Activated naive CD4-positive, alpha-beta T cell treated with anti-CD3 and anti-CD28 coated beads, Interleukin-2, amount 50 U/mL, for 72 hours (primary cell): Measurements from ENCODE around the gene STAT6. TPM values are rescaled to one million over a fixed set of nuclear protein-coding genes. Genes with fewer than 3 reads are reported as not detected.

ENCODE experiments used
- ATAC-seq, 2 donors: fragments of 150-1000 bp; cut with Tn5 transposase; 2 replicates each; pipeline ENCODE4 v1.10.0; 2021; ENCODE audit warnings: mild to moderate bottlenecking in 2 of 2, moderate library complexity in 2 of 2
- DNase-seq, 2 donors: peaks; one replicate each; pipeline ENCODE4 v3.0.0; 2021 to 2022; ENCODE audit warnings: low spot score in 2 of 2
- H3K27ac Mint-ChIP-seq, 2 donors: one replicate each; pipeline ENCODE4 v1.8.0; 2022; ENCODE audit warnings: mild to moderate bottlenecking in 2 of 2, mixed read lengths in 2 of 2
- H3K36me3 Mint-ChIP-seq, 2 donors: one replicate each; pipeline ENCODE4 v1.8.0; 2022; ENCODE audit warnings: mixed read lengths in 2 of 2
- H3K9me3 Mint-ChIP-seq, 2 donors: one replicate each; pipeline ENCODE4 v1.8.0; 2022; ENCODE audit warnings: mixed read lengths in 2 of 2
- total RNA-seq, 2 donors: library from RNA; stranded (reverse); gene quantifications; one replicate each; pipeline ENCODE4 v1.2.3, GENCODE V29; 2022

The STAT6 gene
- total RNA-seq, 2 donors from 2014 or later: 213 to 283 TPM

DNA sequence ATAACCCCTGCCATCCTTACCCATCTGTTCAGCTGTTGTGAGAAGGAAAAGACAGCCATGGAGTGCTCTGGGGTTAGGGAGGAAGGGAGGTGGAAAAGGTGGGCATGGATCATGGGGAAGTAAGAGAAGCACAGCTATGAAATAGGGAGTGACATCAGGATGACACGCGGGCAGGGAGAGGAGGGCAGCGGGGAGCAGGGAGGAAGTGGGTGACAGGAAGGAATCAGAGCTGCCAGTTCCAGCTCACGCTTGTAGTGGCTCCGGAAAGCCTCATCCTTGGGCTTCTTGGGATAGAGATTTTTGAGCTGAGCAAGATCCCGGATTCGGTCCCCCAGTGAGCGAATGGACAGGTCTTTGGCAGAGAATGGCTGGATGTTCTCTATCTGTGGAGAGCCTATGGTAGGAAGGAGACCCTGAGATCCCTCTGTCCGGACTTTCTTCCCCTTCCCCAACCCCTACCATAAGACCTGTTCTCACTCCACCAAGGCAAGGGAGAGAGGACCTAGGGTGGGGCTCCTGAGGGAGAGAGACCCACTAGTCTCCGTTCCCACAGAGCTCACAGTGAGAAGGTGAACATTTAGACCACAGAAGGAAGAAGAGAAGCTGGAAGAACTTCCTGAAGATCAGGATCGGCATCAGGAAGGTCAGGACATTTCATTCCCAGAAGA, 12.0 kb downstream of the STAT6 start:
- DNase-seq (no peak), ATAC-seq (no peak)
- H3K27ac Mint-ChIP-seq: peak overlapping the region; percentile 81 to 91
- H3K36me3 Mint-ChIP-seq: peaks cover 24 to 27% of the 10 kb centered on the region in 2 donors
- H3K9me3 Mint-ChIP-seq: no peaks in the 10 kb centered on the region

DNA sequence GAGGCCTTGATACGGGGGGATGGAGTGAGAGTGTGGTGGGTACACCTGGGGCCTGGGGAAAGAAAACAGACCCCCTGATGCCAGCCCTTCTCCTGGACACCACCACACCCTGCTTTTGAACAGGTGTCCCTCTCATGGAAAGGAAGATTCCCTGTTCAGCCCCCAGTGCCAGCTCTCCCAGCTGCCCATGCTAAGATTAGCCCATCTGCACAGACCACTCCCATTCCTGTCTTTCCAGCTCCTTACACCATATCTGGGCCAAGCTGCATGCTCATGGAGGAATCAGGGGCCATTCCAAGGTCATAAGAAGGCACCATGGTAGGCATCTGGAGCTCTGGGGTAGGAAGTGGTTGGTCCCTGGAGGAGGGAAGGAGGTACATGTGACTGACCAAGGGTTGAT, 12.6 kb downstream of the STAT6 start:
- Mint-ChIP-seq H3K36me3 (peaks cover 21 to 24% of the 10 kb centered on the region in 2 donors), H3K27ac (peak overlapping the region; percentile 81 to 91), H3K9me3 (no peaks in the 10 kb centered on the region)
- ATAC-seq: no peak
- DNase-seq: no peak

DNA sequence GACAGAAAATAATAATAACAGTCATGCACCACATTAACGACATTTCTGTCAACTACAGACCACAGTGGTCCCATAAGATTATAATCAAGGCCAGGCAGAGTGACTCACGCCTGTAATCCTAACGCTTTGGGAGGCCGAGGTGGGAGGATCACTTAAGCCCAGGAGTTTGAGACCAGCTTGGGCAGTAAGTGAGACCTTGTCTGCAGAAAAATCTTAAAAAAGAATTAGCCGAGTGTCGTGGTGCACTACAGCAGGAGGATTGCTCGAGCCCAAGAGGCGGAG, 13.7 kb downstream of the STAT6 start:
- peaks cover 17 to 24% of the 10 kb centered on the region in 2 donors for H3K36me3 Mint-ChIP-seq
- peak overlapping the region in 1 of 2 donors; percentile 91 for H3K27ac Mint-ChIP-seq
- DNase-seq: no peak
- H3K9me3 Mint-ChIP-seq: no peaks in the 10 kb centered on the region
- no peak for ATAC-seq

DNA sequence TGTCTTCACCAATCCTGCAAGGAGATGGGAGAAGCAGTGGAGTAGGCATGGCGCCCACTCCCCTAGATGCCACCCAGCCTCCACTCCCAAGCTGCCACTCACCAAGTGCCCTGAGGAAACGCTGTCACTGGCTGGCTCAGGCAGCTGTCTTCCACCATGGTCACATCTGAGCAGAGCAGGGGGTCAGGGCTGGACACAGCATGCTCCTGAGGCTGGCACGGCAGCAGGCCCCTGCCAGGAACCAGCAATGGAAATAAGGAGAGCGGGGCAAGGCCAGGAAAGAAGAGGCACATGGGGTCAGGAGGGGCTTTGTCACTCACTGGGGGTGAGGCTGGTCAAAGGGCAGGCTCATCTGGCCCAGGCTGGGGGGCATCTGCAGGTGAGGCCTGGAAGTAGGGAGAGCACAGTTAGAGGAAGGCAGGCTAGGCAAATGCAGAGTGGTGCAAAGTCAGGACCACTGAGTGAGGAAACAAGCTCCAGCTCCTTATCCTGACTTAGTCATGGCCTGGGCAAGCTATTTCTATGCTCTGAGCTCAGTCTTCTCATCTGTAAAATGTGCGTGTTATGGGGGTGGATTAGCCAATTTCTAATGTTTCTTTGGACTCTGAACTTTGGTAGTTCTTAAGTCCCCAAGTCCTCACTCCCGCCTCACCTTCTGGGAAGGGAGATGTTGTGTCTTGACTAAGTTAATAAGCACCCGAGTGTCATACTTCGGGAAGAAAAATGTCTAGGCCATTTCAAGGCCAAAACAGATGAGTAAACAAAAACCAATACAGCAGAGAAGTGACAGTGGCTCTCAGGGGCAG, 14.2 kb downstream of the STAT6 start:
- Mint-ChIP-seq H3K27ac (peak overlapping the region; percentile 91 to 96), H3K36me3 (peaks cover 17 to 24% of the 10 kb centered on the region in 2 donors), H3K9me3 (no peaks in the 10 kb centered on the region)
- no peak for DNase-seq
- no peak for ATAC-seq

DNA sequence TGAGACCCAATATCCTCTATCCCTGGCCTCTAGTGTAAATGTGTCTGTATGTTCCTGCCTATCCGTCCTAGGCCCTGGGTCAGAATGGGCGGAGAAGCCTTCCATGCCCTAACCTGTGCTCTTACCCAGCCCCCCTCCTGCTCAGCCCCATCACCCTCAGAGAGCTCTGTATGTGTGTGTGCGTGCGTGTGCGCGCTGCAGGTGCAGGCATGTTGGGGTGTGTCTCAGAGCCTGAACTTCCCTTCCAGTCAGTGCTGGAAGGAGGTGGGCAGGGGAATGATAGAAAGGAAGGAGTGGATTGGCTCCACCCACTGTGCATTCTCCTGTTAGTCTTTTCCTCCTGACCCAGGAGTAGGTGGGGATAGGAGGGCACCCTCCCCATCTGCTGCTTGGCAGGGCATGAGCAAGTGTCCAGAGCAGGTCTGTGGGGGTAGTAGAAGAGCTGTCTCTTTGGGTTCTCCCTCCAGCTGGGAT, 15.0 kb downstream of the STAT6 start:
- no peak for DNase-seq
- ATAC-seq: no peak
- Mint-ChIP-seq H3K9me3 (no peaks in the 10 kb centered on the region), H3K36me3 (peaks cover 18 to 24% of the 10 kb centered on the region in 2 donors), H3K27ac (peak overlapping the region in 1 of 2 donors; percentile 91)

DNA sequence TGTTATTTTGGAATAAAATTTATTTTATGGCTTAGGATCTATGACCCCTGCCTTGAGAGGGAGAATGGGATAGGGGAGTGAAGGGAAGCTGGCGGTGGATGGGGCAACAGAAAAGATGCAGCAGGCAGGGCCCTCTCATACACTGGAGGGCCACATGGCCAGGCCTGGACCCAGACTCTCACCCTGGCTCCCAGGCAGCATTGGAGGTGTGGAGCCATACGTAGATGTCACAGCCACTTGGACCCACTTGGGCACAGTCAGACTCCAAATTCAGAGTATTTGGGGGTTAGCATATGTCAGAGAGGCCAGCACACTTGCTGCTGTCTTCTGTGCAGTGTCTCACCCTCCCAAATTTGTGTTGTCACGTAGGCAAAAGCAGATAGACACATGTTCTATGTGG, 15.7 kb downstream of the STAT6 start:
- Mint-ChIP-seq H3K36me3 (peaks cover 23 to 25% of the 10 kb centered on the region in 2 donors), H3K9me3 (no peaks in the 10 kb centered on the region), H3K27ac (peak overlapping the region; percentile 90 to 91)
- ATAC-seq (no peak), DNase-seq (no peak)

DNA sequence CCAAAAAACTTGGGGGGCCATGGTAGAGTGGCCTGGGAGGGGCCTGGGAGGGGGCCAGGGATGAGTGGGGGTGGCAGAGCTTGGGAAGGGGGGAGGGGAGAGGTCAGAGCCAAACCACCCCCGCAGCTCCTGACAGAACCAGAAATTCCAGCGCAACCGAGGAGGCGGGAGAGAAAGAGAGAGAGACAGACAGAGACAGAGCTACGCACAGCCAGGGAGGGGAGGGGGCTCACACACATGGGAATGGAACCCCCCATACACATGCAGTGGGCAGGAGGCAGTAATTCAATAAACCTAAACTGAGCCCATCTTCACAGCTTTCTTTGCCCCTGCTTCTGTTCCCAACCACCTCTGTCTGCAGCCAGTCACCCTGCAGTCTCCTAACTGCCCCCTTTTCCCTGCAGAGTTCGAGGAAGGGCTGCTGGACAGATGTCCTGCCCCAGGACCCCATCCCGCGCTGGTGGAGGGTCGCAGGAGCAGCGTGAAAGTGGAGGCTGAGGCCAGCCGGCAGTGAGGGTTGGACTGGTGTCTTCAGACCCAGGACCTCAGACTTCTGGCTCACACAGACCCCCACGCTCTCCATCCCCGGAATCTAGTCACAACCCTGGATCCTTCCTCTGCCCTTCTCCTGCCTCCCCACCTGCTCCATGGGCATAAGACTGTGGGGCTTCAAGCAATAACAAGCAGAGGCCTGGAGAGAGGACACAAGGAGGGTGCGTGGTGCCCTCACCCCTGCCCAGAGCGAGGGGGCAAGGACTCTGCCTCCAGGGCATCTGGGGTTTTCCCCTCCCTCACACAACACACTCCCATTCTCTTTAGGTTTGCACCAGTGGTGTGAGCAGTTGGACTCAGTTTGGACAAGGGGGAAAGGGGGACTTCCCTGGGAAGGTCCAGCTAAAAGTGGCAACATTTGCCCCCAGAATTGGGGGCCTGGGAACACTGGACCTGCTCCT, 16.7 kb downstream of the STAT6 start:
- Mint-ChIP-seq H3K27ac (peak overlapping the region; percentile 90 to 91), H3K36me3 (peaks cover 20 to 31% of the 10 kb centered on the region in 2 donors), H3K9me3 (no peaks in the 10 kb centered on the region)
- DNase-seq (no peak), ATAC-seq (no peak)

DNA sequence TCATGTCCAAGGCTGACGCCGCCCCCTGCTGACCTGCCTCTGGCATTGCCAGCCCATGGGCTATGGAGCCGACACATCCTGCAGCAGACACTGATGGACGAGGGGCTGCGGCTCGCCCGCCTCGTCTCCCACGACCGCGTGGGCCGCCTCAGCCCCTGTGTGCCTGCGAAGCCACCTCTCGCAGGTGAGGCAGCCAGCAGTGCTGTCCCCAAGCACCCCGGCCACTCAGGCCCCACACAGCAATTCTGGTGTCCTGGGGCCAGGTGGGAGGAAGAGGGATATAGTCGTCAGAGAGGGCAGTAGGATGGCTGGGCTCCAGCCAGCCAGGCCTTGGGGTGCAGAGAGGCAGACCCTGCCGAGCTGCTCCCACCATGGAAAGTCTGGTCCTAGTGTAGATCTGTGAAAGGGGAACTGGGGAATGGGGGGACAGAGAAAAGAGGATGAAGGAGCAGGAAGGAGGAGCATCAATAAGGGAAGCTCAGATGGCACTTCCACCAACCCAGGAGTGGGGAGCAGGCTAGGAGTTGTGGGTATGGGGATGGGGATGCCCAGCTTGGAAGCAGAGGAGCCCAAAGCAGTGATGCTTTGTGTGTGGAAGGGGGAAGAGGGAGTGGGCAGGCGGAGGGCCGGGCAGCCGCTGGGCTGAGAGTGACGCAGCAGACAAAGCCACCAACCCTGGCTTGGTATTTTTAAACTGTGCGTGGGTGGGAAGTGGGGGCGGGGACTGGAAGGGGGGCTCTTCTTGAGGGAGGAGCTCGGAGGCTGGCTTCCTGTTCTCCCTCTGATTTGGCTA, 17.6 kb downstream of the STAT6 start:
- peak in 1 of 2 donors; percentile 71 for DNase-seq
- ATAC-seq: peak; percentile 39 to 42

DNA sequence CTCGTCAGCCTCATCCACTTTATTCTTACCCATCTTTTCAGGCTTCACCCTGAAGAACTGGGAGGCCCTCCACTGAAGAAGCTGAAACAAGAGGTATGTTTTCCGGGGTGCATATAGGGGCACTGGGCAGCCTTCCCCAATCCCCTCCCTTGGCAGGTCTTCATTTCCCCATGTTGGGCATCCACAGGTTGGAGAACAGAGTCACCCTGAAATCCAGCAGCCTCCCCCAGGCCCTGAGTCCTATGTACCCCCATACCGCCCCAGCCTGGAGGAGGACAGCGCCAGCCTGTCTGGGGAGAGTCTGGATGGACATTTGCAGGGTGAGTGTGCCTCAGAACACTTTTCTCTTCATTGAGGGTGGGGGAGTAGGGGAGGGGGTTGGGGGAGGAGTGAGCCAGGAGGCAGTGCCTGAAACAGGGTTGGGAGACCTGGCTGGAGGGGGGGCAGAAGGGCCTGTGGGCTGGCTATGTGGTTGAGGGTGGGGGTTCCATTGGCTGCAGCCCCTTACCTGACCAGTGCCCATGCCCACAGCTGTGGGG, 18.2 kb downstream of the STAT6 start:
- ATAC-seq (no peak), DNase-seq (no peak)
- H3K36me3 Mint-ChIP-seq: peaks cover 19 to 26% of the 10 kb centered on the region in 2 donors
- H3K27ac Mint-ChIP-seq: peak overlapping the region; percentile 76 to 91
- no peaks in the 10 kb centered on the region for H3K9me3 Mint-ChIP-seq

More for the DNA sequence above, 17.6 kb downstream of the STAT6 start:
- Mint-ChIP-seq H3K27ac (peak overlapping the region; percentile 76 to 91), H3K36me3 (peaks cover 19 to 26% of the 10 kb centered on the region in 2 donors), H3K9me3 (no peaks in the 10 kb centered on the region)

DNA sequence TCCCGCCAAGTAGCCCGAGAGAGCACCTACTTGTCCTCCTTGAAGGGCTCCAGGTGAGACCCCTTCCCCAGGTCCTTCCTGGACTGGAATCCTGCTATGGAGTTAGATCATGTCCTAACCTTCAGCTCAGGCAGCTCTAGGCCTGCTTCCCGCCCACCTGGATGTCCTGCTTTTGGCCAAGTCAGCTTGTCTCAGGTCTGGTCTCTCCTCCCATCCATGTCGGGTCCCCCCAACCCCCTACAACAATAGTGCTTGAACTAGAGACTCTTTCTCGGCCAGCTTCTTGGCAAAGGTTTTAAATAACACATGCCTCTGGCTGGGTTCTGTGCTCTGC, 18.7 kb downstream of the STAT6 start:
- peaks cover 19 to 26% of the 10 kb centered on the region in 2 donors for H3K36me3 Mint-ChIP-seq
- no peak for DNase-seq
- no peak for ATAC-seq
- H3K9me3 Mint-ChIP-seq: no peaks in the 10 kb centered on the region
- H3K27ac Mint-ChIP-seq: peak overlapping the region; percentile 58 to 91

DNA sequence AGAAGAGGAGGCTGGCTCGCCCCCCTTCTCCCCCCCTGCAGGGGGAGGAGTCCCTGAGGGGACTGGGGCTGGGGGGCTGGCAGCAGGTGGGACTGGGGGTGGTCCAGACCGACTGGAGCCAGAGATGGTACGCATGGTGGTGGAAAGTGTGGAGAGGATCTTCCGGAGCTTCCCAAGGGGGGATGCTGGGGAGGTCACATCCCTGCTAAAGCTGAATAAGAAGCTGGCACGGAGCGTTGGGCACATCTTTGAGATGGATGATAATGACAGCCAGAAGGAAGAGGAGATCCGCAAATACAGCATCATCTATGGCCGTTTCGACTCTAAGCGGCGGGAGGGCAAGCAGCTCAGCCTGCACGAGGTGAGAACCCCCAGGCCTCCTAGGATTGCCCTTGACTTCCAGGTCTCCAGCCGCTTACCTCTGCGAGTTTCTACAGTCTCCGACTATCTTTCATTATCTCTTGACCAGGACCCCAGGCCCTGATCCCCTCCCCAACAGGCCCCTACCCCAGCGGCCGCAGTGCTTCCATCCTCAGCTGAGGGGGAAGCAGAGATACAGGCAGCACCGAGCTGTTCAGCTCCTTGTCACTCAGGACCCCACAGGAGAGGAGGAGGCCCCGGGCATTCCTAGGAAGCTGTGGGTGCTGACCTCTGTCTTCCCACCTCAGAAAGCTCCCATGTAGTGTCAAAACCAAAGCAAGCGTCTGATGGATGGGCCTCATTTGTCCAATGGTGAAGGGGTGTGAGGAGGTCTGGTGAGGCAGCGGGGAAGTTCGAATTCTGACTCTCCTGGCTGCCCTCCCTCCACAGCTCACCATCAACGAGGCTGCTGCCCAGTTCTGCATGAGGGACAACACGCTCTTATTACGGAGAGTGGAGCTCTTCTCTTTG, 19.3 kb downstream of the STAT6 start:
- Mint-ChIP-seq H3K36me3 (peaks cover 13 to 27% of the 10 kb centered on the region in 2 donors), H3K9me3 (no peaks in the 10 kb centered on the region), H3K27ac (peak overlapping the region; percentile 58 to 91)
- ATAC-seq (no peak), DNase-seq (no peak)

DNA sequence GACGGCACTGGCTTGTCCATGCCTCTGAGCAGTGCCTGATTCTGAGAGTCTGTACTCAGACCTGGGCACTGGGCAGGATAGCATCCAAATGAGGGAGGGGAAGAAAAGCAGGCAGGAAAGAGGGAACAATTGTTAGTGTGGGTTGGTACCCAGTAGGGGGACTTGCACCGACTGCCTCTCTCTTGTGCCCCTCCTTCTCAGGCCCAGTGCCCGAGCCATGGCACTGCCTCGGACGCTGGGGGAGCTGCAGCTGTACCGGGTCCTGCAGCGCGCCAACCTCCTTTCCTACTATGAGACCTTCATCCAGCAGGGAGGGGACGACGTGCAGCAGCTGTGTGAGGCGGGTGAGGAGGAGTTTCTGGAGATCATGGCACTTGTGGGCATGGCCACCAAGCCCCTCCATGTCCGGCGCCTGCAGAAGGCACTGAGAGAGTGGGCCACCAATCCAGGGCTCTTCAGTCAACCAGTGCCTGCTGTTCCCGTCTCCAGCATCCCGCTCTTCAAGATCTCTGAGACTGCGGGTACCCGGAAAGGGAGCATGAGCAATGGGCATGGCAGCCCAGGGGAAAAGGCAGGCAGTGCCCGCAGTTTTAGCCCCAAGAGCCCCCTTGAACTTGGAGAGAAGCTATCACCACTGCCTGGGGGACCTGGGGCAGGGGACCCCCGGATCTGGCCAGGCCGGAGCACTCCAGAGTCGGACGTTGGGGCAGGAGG, 20.1 kb downstream of the STAT6 start:
- DNase-seq (no peak), ATAC-seq (no peak)
- H3K9me3 Mint-ChIP-seq: no peaks in the 10 kb centered on the region
- H3K27ac Mint-ChIP-seq: peak overlapping the region; percentile 47 to 91
- H3K36me3 Mint-ChIP-seq: peaks cover 9 to 31% of the 10 kb centered on the region in 2 donors

DNA sequence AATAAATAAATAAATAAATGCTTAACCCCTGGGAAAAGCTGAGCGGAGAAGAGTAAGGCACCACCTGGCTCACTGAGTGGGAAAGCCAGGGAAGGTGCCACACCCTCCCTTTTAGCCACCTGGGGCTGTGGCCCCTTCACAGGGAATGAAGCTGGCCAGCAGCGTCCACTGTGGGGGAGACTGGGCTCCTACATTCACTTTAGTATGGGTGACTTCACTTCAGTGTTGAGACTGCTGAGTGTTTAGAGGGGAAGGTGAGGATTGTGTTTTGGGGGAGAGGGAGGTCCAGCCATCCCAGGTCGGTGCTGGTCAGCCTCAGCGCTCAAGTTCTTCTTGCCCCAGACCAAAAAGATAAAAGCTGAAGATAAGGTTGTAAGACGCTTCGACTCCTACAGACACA, 20.7 kb downstream of the STAT6 start:
- Mint-ChIP-seq H3K36me3 (peaks cover 9 to 37% of the 10 kb centered on the region in 2 donors), H3K9me3 (no peaks in the 10 kb centered on the region), H3K27ac (peak overlapping the region; percentile 47 to 91)
- no peak for DNase-seq
- ATAC-seq: no peak
